ENCODE measurements around the gene PPP1R16B.

DNA sequence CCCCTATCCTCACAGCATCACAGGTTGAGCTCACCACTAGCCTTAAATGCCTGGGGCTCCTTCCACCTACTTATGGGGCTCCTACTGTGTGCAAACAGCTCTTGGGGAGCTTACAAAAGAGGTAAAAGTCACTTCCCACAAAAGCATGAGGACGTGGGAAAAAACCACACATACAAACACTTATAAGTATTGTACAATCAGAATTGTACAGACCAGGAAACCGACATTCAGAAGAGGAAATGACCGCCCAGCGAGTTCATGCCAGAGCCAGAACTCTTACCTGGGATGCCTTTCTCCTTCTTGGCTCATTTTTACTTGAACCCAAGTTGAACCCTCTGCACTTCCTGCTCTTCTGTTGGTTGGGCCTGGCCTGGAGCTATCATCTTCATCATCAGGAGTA, 6.3 kb upstream of the PPP1R16B start:
- no peak for TF ChIP-seq CTCF (IDR thresholded peaks at IDR 0.05)
- TF ChIP-seq POLR2A (IDR thresholded peaks at IDR 0.05) = no peak
